Gastroesophageal sphincter (tissue), 4 donors: Measurements from ENCODE around the gene ABHD5. TPM values are rescaled to one million over a fixed set of nuclear protein-coding genes. Genes with fewer than 3 reads are reported as not detected.

Experiments used
- ATAC-seq: fragments of 150-250 bp; one replicate; pipeline ENCODE4 v1.9.1; 2016; ENCODE audit warnings: mild to moderate bottlenecking, moderate library complexity
- H3K27ac ChIP-seq, 4 donors: fragments of 200-600 bp; sonication (generic) in 3 of 4; 1 replicate in 3 of 4; 2 replicates in 1 of 4; pipeline ENCODE4 v1.5.1; 2016 to 2019
- H3K27me3 ChIP-seq: fragments of 200-600 bp; sonication (generic); one replicate; pipeline ENCODE4 v1.5.1; 2019
- H3K36me3 ChIP-seq, 2 donors: fragments of 200-600 bp; sonication (generic); one replicate each; pipeline ENCODE4 v1.5.1; 2019; ENCODE audit warnings: control low read depth in 1 of 2
- H3K4me1 ChIP-seq, 3 donors: fragments of 200-600 bp; sonication (generic); 1 replicate in 2 of 3; 2 replicates in 1 of 3; pipeline ENCODE4 v1.5.1; 2016 to 2019; ENCODE audit warnings: control low read depth in 2 of 3
- H3K4me3 ChIP-seq, 2 donors: fragments of 200-600 bp; sonication (generic); one replicate each; pipeline ENCODE4 v1.5.1; 2019; ENCODE audit warnings: mild to moderate bottlenecking in 1 of 2, moderate library complexity in 1 of 2
- H3K9me3 ChIP-seq, 3 donors: fragments of 200-600 bp; sonication (generic); one replicate each; pipeline ENCODE4 v1.5.1; 2017 to 2019; ENCODE audit warnings: control low read depth in 2 of 3
- CTCF ChIP-seq, 4 experiments: fragments of 200-600 bp in 2 of 4; fragments of 450-650 bp in 2 of 4; sonication (generic) in 1 of 4; IDR thresholded peaks; one replicate each; pipeline ENCODE4 v1.5.1; 2017 to 2019; ENCODE audit warnings: antibody characterized with exemption in 4 of 4, mild to moderate bottlenecking in 2 of 4, moderate library complexity in 2 of 4
- EP300 ChIP-seq: sonication (generic); formaldehyde crosslinking; IDR thresholded peaks from one replicate; pipeline ENCODE4 v1.6.1; 2017; ENCODE audit warnings: antibody characterized with exemption, mild to moderate bottlenecking
- POLR2A ChIP-seq, 2 donors: fragments of 450-650 bp; IDR thresholded peaks; one replicate each; pipeline ENCODE4 v1.6.1; 2017; ENCODE audit warnings: antibody characterized with exemption in 2 of 2, mild to moderate bottlenecking in 2 of 2, moderate library complexity in 1 of 2
- POLR2AphosphoS5 ChIP-seq: sonication (generic); formaldehyde crosslinking; IDR thresholded peaks from one replicate; pipeline ENCODE4 v1.6.1; 2017; ENCODE audit warnings: antibody characterized with exemption
- whole genome bisulfite sequencing, 2 donors: methylation state at CpG; one replicate each; pipeline ENCODE4 v1.1.5; 2018; ENCODE audit warnings: low coverage in 1 of 2; 5-methylcytosine and 5-hydroxymethylcytosine counted together
- total RNA-seq, 4 donors: library from RNA; depleted of rRNA; stranded (reverse); fragments of >200 nt; gene quantifications; one replicate each; pipeline ENCODE4 v1.1.0, GENCODE V29; 2016

The ABHD5 gene
- total RNA-seq, 4 donors from 2014 or later: 26.1 to 53.2 (median 34.8) TPM

GRCh38 chr3:43762451-43762850 lies 71.7 kb downstream of the ABHD5 start:
- Histone ChIP-seq H3K4me3 (no peak overlapping the region), H3K27ac (no peak overlapping the region), H3K36me3 (no peaks in the 10 kb centered on the region), H3K4me1 (peaks cover 0 to 14% (median 0%) of the 10 kb centered on the region in 3 donors), H3K27me3 (no peaks in the 10 kb centered on the region), H3K9me3 (no peaks in the 10 kb centered on the region)
- 85 to 94% methylated on average over 3 to 6 of the region's 6 CpGs for WGBS, 2 donors
- no peak for TF ChIP-seq EP300
- no peak for TF ChIP-seq POLR2AphosphoS5
- no peak for TF ChIP-seq POLR2A (IDR thresholded peaks at IDR 0.05)
- no peak for TF ChIP-seq CTCF (IDR thresholded peaks at IDR 0.05)
- ATAC-seq: no peak

DNA sequence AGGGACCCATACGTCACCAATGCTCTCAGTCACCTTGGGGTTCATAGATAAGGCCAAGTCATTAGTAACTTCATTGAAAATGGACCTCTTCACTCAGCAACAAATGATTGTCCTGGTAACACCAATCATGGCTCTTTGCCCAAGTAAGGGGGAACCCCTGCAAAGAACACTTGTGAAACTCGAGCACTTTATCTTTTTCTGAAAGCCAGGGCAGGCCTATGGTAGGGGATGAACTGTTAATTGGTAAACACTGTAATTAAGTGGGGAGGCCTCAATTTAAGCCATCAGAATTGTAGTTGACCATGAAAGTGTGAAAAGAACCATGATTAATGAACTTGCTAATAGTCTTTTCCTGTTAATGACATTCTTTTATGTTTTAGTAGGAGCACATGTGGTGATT lies 73.3 kb downstream of the ABHD5 start:
- H3K4me1 ChIP-seq: peaks cover 4 to 18% (median 9%) of the 10 kb centered on the region in 3 donors
- 78 to 86% methylated on average over 1 to 2 of the region's 2 CpGs for WGBS, 2 donors
- H3K9me3 ChIP-seq: no peaks in the 10 kb centered on the region
- no peak overlapping the region for H3K4me3 ChIP-seq
- TF ChIP-seq POLR2A (IDR thresholded peaks at IDR 0.05): no peak
- no peak for TF ChIP-seq EP300
- no peak for TF ChIP-seq CTCF (IDR thresholded peaks at IDR 0.05)
- no peak for TF ChIP-seq POLR2AphosphoS5
- no peaks in the 10 kb centered on the region for H3K36me3 ChIP-seq
- no peak for ATAC-seq
- H3K27me3 ChIP-seq: no peaks in the 10 kb centered on the region
- H3K27ac ChIP-seq: no peak overlapping the region

DNA sequence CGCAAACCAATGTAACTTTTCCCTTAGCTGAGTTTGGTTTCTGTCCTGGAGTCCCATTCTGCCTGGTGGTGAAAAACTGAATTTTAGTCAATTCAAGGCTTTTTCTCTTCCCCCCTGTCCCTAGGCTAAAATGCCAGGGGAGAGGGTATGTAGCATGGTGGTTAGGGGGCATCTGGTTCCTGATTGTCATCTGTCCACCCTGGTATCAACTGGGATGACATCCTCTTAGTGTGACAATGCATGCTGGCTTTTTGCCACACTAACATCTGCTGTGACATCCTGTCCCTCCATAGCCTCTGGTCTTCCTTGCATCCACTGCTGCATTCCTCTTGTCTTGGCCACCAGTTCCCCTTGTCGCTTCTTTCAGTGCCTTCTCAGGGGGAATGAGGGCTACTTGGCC lies 73.7 kb downstream of the ABHD5 start:
- 90% methylated on average over 2 of the region's 2 CpGs; no CpG with 5 or more reads in 1 of the 2 donors for WGBS, 2 donors

GRCh38 chr3:43765521-43765971 lies 74.8 kb downstream of the ABHD5 start:
- TF ChIP-seq CTCF (IDR thresholded peaks at IDR 0.05) (no peak), POLR2A (IDR thresholded peaks at IDR 0.05) (no peak), POLR2AphosphoS5 (no peak), EP300 (no peak)
- Histone ChIP-seq H3K27ac (no peak overlapping the region), H3K9me3 (no peaks in the 10 kb centered on the region), H3K4me3 (no peak overlapping the region), H3K27me3 (no peaks in the 10 kb centered on the region), H3K36me3 (no peaks in the 10 kb centered on the region), H3K4me1 (peaks cover 5 to 30% (median 20%) of the 10 kb centered on the region in 3 donors)
- 50 to 90% methylated on average over 1 to 2 of the region's 4 CpGs for WGBS, 2 donors
- ATAC-seq: peak; percentile 8

More for the DNA sequence above, 73.7 kb downstream of the ABHD5 start:
- ATAC-seq: no peak
- no peak for TF ChIP-seq POLR2AphosphoS5
- no peak for TF ChIP-seq POLR2A (IDR thresholded peaks at IDR 0.05)
- no peak for TF ChIP-seq EP300
- TF ChIP-seq CTCF (IDR thresholded peaks at IDR 0.05): no peak
- Histone ChIP-seq H3K9me3 (no peaks in the 10 kb centered on the region), H3K27me3 (no peaks in the 10 kb centered on the region), H3K36me3 (no peaks in the 10 kb centered on the region), H3K27ac (no peak overlapping the region), H3K4me1 (peaks cover 5 to 19% (median 11%) of the 10 kb centered on the region in 3 donors), H3K4me3 (no peak overlapping the region)

DNA sequence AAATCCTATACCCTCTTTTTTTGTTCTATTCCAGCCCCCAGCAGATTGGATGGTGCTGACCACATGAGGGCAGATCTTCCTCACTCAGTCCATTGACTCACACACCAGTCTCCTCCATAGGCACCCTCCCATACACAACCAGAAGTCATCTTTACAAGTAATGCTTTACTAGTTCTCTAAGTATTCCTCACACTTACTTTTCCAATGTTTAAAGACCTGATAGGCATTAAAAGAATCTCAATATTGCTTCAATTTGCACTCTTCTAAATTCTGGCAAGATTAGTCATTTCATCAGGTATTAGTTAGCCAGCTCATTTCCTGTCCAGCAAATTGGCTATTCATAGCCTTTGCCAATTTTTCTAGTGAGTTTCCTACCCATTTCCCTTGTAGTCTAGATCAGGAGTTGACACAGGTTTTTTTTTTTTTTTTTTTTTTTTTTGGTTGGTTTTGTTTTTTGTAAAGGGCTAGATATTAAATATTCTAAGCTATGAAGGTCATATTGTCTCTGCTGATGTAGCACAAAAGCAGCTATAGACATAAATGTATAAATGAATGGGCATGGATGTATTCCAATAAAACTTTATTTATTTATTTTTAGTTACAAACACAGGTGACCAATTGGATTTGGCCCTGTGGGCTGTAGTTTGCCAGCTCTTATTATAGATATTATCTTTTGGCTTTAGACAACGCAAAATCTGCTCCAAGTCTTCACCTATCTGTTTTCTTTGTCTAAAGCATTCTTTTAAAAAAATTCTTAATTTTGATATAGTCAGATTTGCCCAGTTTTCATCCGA lies 76.1 kb downstream of the ABHD5 start:
- WGBS, 2 donors: 69 to 78% methylated on average over 2 of the region's 2 CpGs
- Histone ChIP-seq H3K9me3 (no peaks in the 10 kb centered on the region), H3K27ac (no peak overlapping the region), H3K4me1 (peaks cover 5 to 42% (median 27%) of the 10 kb centered on the region in 3 donors), H3K36me3 (no peaks in the 10 kb centered on the region), H3K4me3 (no peak overlapping the region), H3K27me3 (no peaks in the 10 kb centered on the region)
- no peak for ATAC-seq
- TF ChIP-seq CTCF (IDR thresholded peaks at IDR 0.05) (no peak), POLR2AphosphoS5 (no peak), EP300 (no peak)
